Panc1 (cell line): ENCODE measurements around the gene PDE6B. TPM values are rescaled to one million over a fixed set of nuclear protein-coding genes. Genes with fewer than 3 reads are reported as not detected.

Experiments
- ATAC-seq: fragments of 200-7000 bp; cut with Tn5 transposase; 2 replicates; pipeline ENCODE4 v1.9.1; 2020; ENCODE audit warnings: mild to moderate bottlenecking, moderate library complexity
- BruUV-seq: library from RNA; stranded (reverse); fragments of 400-500 nt; replicated peaks from 2 replicates; lab custom pipeline; 2021; lab: Mats Ljungman, UMichigan
- CTCF ChIA-PET: fragments of 300-600 bp; sonication (Branson Sonifier 250); formaldehyde crosslinking; loops from one replicate; lab custom pipeline; 2022; ENCODE audit warnings: antibody characterized with exemption; lab: Charles Lee
- POLR2A ChIA-PET: fragments of 300-600 bp; sonication (Branson Sonifier 250); formaldehyde crosslinking; loops from one replicate; lab custom pipeline; 2022; ENCODE audit warnings: antibody characterized with exemption; lab: Charles Lee
- DNase-seq: peaks from one replicate; pipeline ENCODE4 v3.0.0-alpha.2; 2010; ENCODE audit warnings: low read depth, low spot score
- H3K27ac ChIP-seq: 2 replicates; pipeline ENCODE4 v1.5.1; 2011; ENCODE audit warnings: mild to moderate bottlenecking, low read length, inconsistent platforms
- H3K27me3 ChIP-seq: fragments of 200-500 bp; sonication (Bioruptor generic); 2 replicates; pipeline ENCODE4 v1.6.0; 2014; ENCODE audit warnings: low read length, inconsistent platforms; ENCODE audit not compliant: control insufficient read depth, insufficient read depth
- H3K36me3 ChIP-seq: fragments of 200-500 bp; sonication (Bioruptor generic); 2 replicates; pipeline ENCODE4 v1.5.1; 2014; ENCODE audit warnings: inconsistent platforms, mild to moderate bottlenecking, low read length, moderate library complexity; ENCODE audit not compliant: control insufficient read depth, insufficient read depth
- H3K4me1 ChIP-seq: 2 replicates; pipeline ENCODE4 v1.5.1; 2011; ENCODE audit warnings: inconsistent platforms, mild to moderate bottlenecking, low read length, moderate library complexity; ENCODE audit not compliant: control insufficient read depth, insufficient read depth
- H3K4me3 ChIP-seq, 2 experiments: 2 replicates each; pipeline ENCODE4 v1.5.1; 2011 to 2012; ENCODE audit warnings: low read depth in 2 of 2, low read length in 2 of 2, mild to moderate bottlenecking in 2 of 2, inconsistent platforms in 1 of 2, moderate library complexity in 1 of 2
- H3K9me3 ChIP-seq: fragments of 200-500 bp; sonication (Bioruptor generic); 2 replicates; pipeline ENCODE4 v1.5.1; 2014; ENCODE audit warnings: low read depth, mild to moderate bottlenecking, inconsistent platforms, low read length, moderate library complexity; ENCODE audit not compliant: control insufficient read depth, insufficient read depth
- POLR2AphosphoS5 ChIP-seq: IDR thresholded peaks from 2 replicates; pipeline ENCODE4 v1.6.1; 2012; ENCODE audit warnings: mild to moderate bottlenecking, low read depth, low read length, moderate library complexity
- REST ChIP-seq, 2 experiments: IDR thresholded peaks; 2 replicates each; pipeline ENCODE4 v1.6.1; 2011 to 2012; ENCODE audit warnings: low read depth in 2 of 2, control low read depth in 1 of 2, low read length in 1 of 2, mild to moderate bottlenecking in 1 of 2, moderate library complexity in 1 of 2; ENCODE audit not compliant: insufficient read depth in 1 of 2
- SIN3A ChIP-seq: IDR thresholded peaks from 2 replicates; pipeline ENCODE4 v1.6.1; 2012; ENCODE audit warnings: low read depth, mild to moderate bottlenecking, low read length, moderate library complexity, borderline replicate concordance; ENCODE audit not compliant: insufficient read depth
- TCF7L2 ChIP-seq: IDR thresholded peaks from 2 replicates; pipeline ENCODE4 v1.6.1; 2011; ENCODE audit warnings: mild to moderate bottlenecking, low read depth, low read length, inconsistent platforms
- in situ Hi-C: cut with HindIII; loops from 2 replicates; pipeline ENCODE4 v1.10.0; 2016; ENCODE audit warnings: low sequenced_read_pairs, low pct_unique_long_range_greater_than_20kb
- intact Hi-C: fragments of 100-400 bp; cut with micrococcal nuclease; formaldehyde crosslinking; loops from one replicate; pipeline ENCODE4 v1.10.0; 2022; ENCODE audit not compliant: unreplicated experiment
- total RNA-seq: library from RNA; stranded (reverse); gene quantifications from one replicate; pipeline ENCODE4 v1.2.1, GENCODE V29; 2021; ENCODE audit not compliant: unreplicated experiment
- TF ChIP-seq, protein P1 (sequence below): fragments of 450-650 bp; IDR thresholded peaks from 2 replicates; pipeline ENCODE4 v1.5.1; 2017; ENCODE audit warnings: mild to moderate bottlenecking

Gene PDE6B
- total RNA-seq, 1 experiment from 2014 or later, result 6.5 TPM

GRCh38 chr4:664713-665231 is 39.4 kb downstream of the PDE6B start:
- in situ Hi-C loops (no loop called here), intact Hi-C loops (no loop called here)
- POLR2A ChIA-PET, result no interaction called here
- ATAC-seq (no peak), DNase-seq (no peak)
- H3K36me3 ChIP-seq, result no peaks in the 10 kb centered on the region
- TF ChIP-seq, protein P1, sequence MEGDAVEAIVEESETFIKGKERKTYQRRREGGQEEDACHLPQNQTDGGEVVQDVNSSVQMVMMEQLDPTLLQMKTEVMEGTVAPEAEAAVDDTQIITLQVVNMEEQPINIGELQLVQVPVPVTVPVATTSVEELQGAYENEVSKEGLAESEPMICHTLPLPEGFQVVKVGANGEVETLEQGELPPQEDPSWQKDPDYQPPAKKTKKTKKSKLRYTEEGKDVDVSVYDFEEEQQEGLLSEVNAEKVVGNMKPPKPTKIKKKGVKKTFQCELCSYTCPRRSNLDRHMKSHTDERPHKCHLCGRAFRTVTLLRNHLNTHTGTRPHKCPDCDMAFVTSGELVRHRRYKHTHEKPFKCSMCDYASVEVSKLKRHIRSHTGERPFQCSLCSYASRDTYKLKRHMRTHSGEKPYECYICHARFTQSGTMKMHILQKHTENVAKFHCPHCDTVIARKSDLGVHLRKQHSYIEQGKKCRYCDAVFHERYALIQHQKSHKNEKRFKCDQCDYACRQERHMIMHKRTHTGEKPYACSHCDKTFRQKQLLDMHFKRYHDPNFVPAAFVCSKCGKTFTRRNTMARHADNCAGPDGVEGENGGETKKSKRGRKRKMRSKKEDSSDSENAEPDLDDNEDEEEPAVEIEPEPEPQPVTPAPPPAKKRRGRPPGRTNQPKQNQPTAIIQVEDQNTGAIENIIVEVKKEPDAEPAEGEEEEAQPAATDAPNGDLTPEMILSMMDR, result no peak
- no peaks in the 10 kb centered on the region for H3K9me3 ChIP-seq
- CTCF ChIA-PET, result interaction anchor here (0.7 to 1.3 kb wide), 3 partner anchors 9 to 145 kb away, joined by 3 to 8 read pairs (median 5); partner anchors contain the start of genes ATP5ME and MYL5
- BruUV-seq, result no TSS peak
- H3K4me3 ChIP-seq, result no peak overlapping the region
- peaks cover 3% of the 10 kb centered on the region; the same call in 1 of the 2 replicates for H3K4me1 ChIP-seq
- no peaks in the 10 kb centered on the region for H3K27me3 ChIP-seq
- no peak overlapping the region for H3K27ac ChIP-seq

- intact Hi-C loops, result no loop called here
- Histone ChIP-seq H3K27me3 (no peaks in the 10 kb centered on the region), H3K9me3 (no peaks in the 10 kb centered on the region), H3K4me3 (no peak overlapping the region), H3K27ac (no peak overlapping the region), H3K36me3 (no peaks in the 10 kb centered on the region), H3K4me1 (peaks cover 3% of the 10 kb centered on the region; the same call in 1 of the 2 replicates)
- in situ Hi-C loops, result no loop called here
- BruUV-seq, result no TSS peak
- TF ChIP-seq POLR2AphosphoS5 (no peak), SIN3A (no peak)
- ChIA-PET CTCF (interaction anchor here (0.7 kb wide), 2 partner anchors 9 to 146 kb away, joined by 5 to 8 read pairs; partner anchors contain the start of genes ATP5ME and MYL5), POLR2A (no interaction called here)
- DNase-seq, result no peak
- no peak for ATAC-seq
Measured at GRCh38 chr4:665381-665750, 40.0 kb downstream of the PDE6B start.

DNA sequence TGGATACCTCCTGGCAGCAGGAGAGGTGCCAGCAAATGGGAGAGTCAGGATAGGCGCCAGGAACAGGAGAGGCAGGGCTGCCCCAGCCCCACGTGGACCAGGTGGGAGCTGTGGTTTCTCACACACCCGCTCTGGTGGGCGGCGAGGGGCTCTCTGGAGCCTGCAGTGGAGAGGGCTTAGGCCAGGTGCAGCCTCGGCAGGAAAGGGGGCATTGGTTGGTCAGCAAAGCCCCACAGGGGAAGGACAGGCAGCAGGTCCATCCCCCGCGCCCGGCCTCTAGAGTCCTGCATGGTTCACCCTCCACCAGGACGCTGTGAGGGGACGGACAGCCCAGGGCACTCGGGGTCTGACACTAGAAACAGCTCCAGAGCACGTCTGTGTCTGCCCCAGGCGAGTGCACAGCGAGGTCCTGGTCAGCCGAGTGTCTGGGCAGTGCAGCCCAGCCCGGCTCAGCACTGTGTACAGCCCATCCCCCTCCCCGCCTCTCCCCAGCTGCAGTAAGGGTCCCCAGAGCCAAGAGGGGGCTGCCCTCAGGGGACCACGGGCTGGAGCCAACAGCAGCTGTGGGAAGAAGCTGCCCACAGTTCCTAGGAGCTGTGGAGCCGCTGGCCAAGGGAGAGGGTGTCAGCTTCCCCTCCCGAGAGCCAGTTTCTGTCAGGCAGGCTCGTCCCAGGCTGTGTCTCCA is 40.5 kb downstream of the PDE6B start:
- no peak overlapping the region for H3K27ac ChIP-seq
- H3K27me3 ChIP-seq, result no peaks in the 10 kb centered on the region
- DNase-seq, result no peak
- peaks cover 3% of the 10 kb centered on the region; the same call in 1 of the 2 replicates for H3K4me1 ChIP-seq
- no TSS peak for BruUV-seq
- in situ Hi-C loops, result no loop called here
- H3K9me3 ChIP-seq, result no peaks in the 10 kb centered on the region
- peak; percentile 40 for ATAC-seq
- TF ChIP-seq REST (IDR thresholded peaks at IDR 0.05; ENCODE audit: insufficient read depth in 1 of 2, low read depth in 2 of 2, low read length in 1 of 2) (no peak), TCF7L2 (no peak), SIN3A (no peak), POLR2AphosphoS5 (no peak)
- TF ChIP-seq, protein P1, result no peak
- ChIA-PET CTCF (no interaction called here), POLR2A (no interaction called here)
- no peak overlapping the region for H3K4me3 ChIP-seq
- no peaks in the 10 kb centered on the region for H3K36me3 ChIP-seq
- intact Hi-C loops, result no loop called here
